GM12875 (cell line): ENCODE data around the gene ZFPM1.

Source experiments
- H3K4me3 ChIP-seq: one replicate; pipeline ENCODE4 v1.5.1; 2011; ENCODE audit warnings: low read depth, low read length, control low read depth
- TF ChIP-seq, protein P1 (sequence below): IDR thresholded peaks from 2 replicates; pipeline ENCODE4 v1.5.1; 2011; ENCODE audit warnings: low read depth, mild to moderate bottlenecking, control low read depth, inconsistent platforms, low read length, moderate library complexity, borderline replicate concordance; ENCODE audit not compliant: insufficient read depth

ZFPM1 gene

DNA sequence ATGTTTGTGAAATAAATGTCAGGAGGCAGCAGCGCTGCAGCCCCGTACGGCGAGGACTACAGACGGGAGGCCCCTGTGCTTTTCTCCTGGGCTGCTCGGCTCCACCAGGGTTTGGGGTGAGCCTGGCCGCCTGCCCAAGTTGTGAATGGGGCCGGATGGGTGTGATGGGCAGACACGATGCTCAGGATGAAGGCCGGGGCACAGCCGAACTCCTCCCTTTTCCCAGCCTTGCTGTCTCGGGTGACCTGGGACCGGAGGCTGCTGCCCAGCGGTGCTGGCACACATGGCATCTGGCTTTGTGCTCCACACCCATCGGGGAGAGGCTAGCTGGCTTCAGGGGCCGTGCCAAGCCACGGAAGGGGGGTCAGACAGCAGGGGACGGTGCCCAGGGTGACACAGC, 34.2 kb upstream of the ZFPM1 start:
- H3K4me3 ChIP-seq, result no peak overlapping the region
- TF ChIP-seq, protein P1, sequence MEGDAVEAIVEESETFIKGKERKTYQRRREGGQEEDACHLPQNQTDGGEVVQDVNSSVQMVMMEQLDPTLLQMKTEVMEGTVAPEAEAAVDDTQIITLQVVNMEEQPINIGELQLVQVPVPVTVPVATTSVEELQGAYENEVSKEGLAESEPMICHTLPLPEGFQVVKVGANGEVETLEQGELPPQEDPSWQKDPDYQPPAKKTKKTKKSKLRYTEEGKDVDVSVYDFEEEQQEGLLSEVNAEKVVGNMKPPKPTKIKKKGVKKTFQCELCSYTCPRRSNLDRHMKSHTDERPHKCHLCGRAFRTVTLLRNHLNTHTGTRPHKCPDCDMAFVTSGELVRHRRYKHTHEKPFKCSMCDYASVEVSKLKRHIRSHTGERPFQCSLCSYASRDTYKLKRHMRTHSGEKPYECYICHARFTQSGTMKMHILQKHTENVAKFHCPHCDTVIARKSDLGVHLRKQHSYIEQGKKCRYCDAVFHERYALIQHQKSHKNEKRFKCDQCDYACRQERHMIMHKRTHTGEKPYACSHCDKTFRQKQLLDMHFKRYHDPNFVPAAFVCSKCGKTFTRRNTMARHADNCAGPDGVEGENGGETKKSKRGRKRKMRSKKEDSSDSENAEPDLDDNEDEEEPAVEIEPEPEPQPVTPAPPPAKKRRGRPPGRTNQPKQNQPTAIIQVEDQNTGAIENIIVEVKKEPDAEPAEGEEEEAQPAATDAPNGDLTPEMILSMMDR, result no peak

- no peak overlapping the region for H3K4me3 ChIP-seq
- TF ChIP-seq, protein P1, result no peak
These were observed 33.3 kb upstream of the ZFPM1 start for GRCh38 chr16:88419790-88420189.

- TF ChIP-seq, protein P1, result no peak
- H3K4me3 ChIP-seq, result no peak overlapping the region
These were observed 32.6 kb upstream of the ZFPM1 start for GRCh38 chr16:88420496-88420895.

DNA sequence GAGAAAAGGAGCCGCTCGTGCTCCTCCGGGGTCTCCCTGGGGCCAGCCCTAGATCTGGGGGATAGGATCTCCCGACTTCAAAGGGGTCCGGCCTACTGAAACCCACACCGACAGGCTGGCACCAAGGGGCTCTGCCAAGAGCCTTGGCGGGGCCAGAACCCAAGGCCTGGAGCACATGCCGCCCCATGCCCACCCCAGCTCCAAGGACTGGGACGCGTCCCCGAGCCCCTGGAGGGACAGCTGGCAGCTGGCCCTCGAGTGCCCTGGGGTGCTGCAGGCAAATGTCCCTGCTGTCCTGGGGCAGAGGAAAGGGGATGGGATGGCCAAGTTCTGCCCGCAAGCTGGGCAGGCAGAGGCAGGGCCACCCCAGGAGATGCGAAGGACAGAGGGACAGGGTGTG, 31.8 kb upstream of the ZFPM1 start:
- no peak overlapping the region for H3K4me3 ChIP-seq
- TF ChIP-seq, protein P1, result no peak

DNA sequence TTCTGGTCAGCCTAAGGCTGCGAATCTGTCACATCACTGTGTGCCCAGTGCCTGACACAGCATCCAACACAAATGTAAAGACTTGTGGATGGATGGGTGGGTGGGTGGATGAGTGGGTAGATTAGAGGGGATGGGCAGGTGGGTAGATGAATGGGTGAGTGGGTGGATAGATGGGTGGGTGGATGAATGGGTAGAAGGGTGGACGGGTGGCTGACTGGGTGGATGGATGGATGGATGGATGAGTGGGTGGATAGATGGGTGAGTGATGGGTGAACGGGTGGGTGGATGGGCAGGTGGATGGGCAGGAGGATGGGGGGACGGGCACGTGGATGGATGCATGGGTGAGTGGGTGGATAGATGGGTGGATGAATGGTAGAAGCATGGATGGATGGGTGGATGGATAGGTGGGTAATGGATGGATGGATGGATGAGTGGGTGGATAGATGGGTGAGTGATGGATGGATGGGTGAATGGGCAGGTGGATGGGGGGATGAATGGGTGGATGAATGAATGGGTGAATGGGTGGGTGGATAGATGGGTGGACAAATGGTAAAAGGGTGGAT, 31.1 kb upstream of the ZFPM1 start:
- no peak overlapping the region for H3K4me3 ChIP-seq
- TF ChIP-seq, protein P1, result no peak

DNA sequence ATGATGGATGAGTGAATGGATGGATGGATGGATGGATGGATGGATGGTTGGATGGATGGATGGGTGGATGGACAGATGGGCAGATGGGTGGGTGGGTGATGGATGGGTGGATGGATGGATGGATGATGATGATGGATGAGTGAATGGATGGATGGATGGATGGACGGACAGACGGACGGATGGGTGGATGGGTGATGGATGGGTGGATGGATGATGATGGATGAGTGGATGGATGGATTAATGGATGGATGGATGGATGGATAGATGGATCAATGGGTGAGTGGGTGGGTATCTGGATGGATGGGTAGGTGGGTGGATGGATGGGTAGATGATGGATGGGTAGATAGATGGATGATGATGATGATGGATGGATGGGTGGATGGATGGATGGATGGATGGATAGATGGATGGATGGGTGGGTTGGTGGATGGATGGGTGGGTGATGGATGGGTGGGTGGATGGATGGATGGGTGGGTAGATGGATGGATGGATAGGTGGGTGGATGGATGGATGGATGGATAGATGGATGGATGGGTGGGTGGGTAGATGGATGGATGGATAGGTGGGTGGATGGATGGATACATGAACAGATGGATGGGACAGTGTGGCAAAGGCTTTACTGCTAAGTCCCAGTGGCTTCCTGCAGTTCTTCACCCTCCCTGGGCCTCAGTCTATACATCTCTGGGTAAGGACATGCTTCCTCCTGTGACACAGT, 30.2 kb upstream of the ZFPM1 start:
- TF ChIP-seq, protein P1, result no peak

DNA sequence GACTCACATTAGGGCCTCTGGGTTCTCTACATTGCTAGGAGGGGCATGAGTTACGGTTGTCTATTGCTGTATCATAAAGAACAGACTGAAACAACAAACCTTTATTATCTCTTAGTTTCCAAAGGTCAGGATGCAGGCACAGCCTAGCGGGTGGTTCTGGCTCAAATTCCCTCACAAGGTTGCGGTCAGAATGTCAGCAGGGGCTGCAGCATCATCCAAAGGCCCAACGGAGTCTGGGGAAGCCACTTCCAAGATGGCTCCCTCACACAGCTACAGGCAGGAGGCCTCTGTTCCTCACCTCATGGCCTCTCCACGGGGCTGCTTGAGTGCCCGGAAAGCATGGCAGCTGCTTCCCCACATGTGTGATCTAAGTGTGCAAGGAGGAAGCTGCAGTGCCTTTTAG, 29.6 kb upstream of the ZFPM1 start:
- H3K4me3 ChIP-seq, result no peak overlapping the region
- TF ChIP-seq, protein P1, result no peak

More for the DNA sequence above, 30.2 kb upstream of the ZFPM1 start:
- H3K4me3 ChIP-seq, result no peak overlapping the region
